PFSK-1 (cell line): ENCODE results near the gene KDM4C.

Experiments used
- POLR2AphosphoS5 ChIP-seq: IDR thresholded peaks from 2 replicates; pipeline ENCODE4 v1.6.1; 2012; ENCODE audit warnings: low read depth, mild to moderate bottlenecking, control low read depth, low read length, moderate library complexity
- SIN3A ChIP-seq: IDR thresholded peaks from 2 replicates; pipeline ENCODE4 v1.6.1; 2012; ENCODE audit warnings: mild to moderate bottlenecking, low read length, moderate library complexity, borderline replicate concordance; ENCODE audit not compliant: insufficient read depth
- TAF1 ChIP-seq: IDR thresholded peaks from 2 replicates; pipeline ENCODE4 v1.6.1; 2012; ENCODE audit warnings: low read length, control low read depth, borderline replicate concordance; ENCODE audit not compliant: insufficient read depth

- TF ChIP-seq POLR2AphosphoS5 (no peak), TAF1 (no peak), SIN3A (no peak)
Measured at GRCh38 chr9:7081065-7081600, 323.4 kb downstream of the KDM4C start.
